NB4 (cell line): ENCODE data around the gene CFAP100.

ENCODE experiments used
- DNase-seq: peaks from one replicate; pipeline ENCODE4 v3.0.0; 2010; ENCODE audit warnings: low read depth
- H3K4me3 ChIP-seq: one replicate; pipeline ENCODE4 v1.5.1; 2011; ENCODE audit warnings: mild to moderate bottlenecking, low read depth, low read length, moderate library complexity
- CTCF ChIP-seq: IDR thresholded peaks from one replicate; pipeline ENCODE4 v1.5.1; 2012; ENCODE audit warnings: low read depth, low read length
- MAX ChIP-seq: IDR thresholded peaks from 2 replicates; pipeline ENCODE4 v1.6.1; 2011; ENCODE audit warnings: low read depth, low read length
- MYC ChIP-seq: IDR thresholded peaks from 2 replicates; pipeline ENCODE4 v1.6.1; 2011; ENCODE audit warnings: low read depth, low read length
- POLR2A ChIP-seq: IDR thresholded peaks from 2 replicates; pipeline ENCODE4 v1.6.1; 2011; ENCODE audit warnings: mild to moderate bottlenecking; ENCODE audit not compliant: insufficient read length; ENCODE audit errors: extremely low read depth

Gene CFAP100

GRCh38 chr3:126348308-126348920, 46.3 kb upstream of the CFAP100 start:
- DNase-seq: no peak
- peak; percentile 24 for TF ChIP-seq CTCF
- TF ChIP-seq POLR2A: no peak
- TF ChIP-seq MYC: no peak
- no peak for TF ChIP-seq MAX
- H3K4me3 ChIP-seq: no peak overlapping the region

- H3K4me3 ChIP-seq: no peak overlapping the region
- TF ChIP-seq CTCF (no peak), MAX (no peak), POLR2A (no peak), MYC (no peak)
- no peak for DNase-seq
Observed at GRCh38 chr3:126349071-126349470, 45.6 kb upstream of the CFAP100 start.

- TF ChIP-seq MYC: no peak
- TF ChIP-seq MAX: no peak
- no peak for TF ChIP-seq POLR2A
- no peak for TF ChIP-seq CTCF
- DNase-seq: no peak
- H3K4me3 ChIP-seq: no peak overlapping the region
Observed at GRCh38 chr3:126349611-126350501, 44.9 kb upstream of the CFAP100 start.

GRCh38 chr3:126350502-126351085, 44.1 kb upstream of the CFAP100 start:
- H3K4me3 ChIP-seq: no peak overlapping the region
- DNase-seq: no peak
- TF ChIP-seq POLR2A (no peak), MYC (no peak), MAX (no peak), CTCF (no peak)

GRCh38 chr3:126351086-126351770, 43.5 kb upstream of the CFAP100 start:
- no peak overlapping the region for H3K4me3 ChIP-seq
- no peak for DNase-seq
- TF ChIP-seq MAX: no peak
- TF ChIP-seq CTCF: no peak
- no peak for TF ChIP-seq MYC
- TF ChIP-seq POLR2A: no peak
